Fibroblast of lung (primary cell): ENCODE data around the gene CCDC57. TPM values are rescaled to one million over a fixed set of nuclear protein-coding genes. Genes with fewer than 3 reads are reported as not detected.
"Not testable (repeated sequence)": the region's sequence is repeated elsewhere in the genome, so short reads cannot be mapped to it uniquely, and the experiment has no call there.

Experiments used
- DNase-seq, 2 donors: peaks; one replicate each; pipeline versions ENCODE4 v3.0.0 to v3.0.0-alpha.2; 2010; ENCODE audit warnings: low read depth in 2 of 2
- H2AFZ ChIP-seq: 2 replicates; pipeline ENCODE4 v1.5.1; 2012; ENCODE audit warnings: low read length, control low read depth, inconsistent platforms
- H3K27ac ChIP-seq: 2 replicates; pipeline ENCODE4 v1.5.1; 2011; ENCODE audit warnings: low read length, control low read depth; ENCODE audit not compliant: insufficient read depth
- H3K27me3 ChIP-seq: 2 replicates; pipeline ENCODE4 v1.5.1; 2011; ENCODE audit warnings: mild to moderate bottlenecking, low read length; ENCODE audit not compliant: control insufficient read depth, insufficient read depth
- H3K36me3 ChIP-seq: 2 replicates; pipeline ENCODE4 v1.5.1; 2011; ENCODE audit warnings: low read length; ENCODE audit not compliant: control insufficient read depth, insufficient read depth
- H3K4me1 ChIP-seq: 2 replicates; pipeline ENCODE4 v1.5.1; 2011; ENCODE audit warnings: low read length; ENCODE audit not compliant: control insufficient read depth, insufficient read depth; ENCODE audit errors: extremely low read depth
- H3K4me2 ChIP-seq: 2 replicates; pipeline ENCODE4 v1.5.1; 2011; ENCODE audit warnings: low read length, control low read depth; ENCODE audit not compliant: insufficient read depth; ENCODE audit errors: extremely low read depth
- H3K4me3 ChIP-seq, 4 experiments: fragments of 200-600 bp in 1 of 4; sonication (generic) in 1 of 4; replicated peaks in 1 of 4; 2 replicates each; pipeline ENCODE4 v1.5.1; 2011 to 2016; ENCODE audit warnings: low read length in 4 of 4, low read depth in 3 of 4, mild to moderate bottlenecking in 3 of 4, control low read depth in 2 of 4, inconsistent platforms in 1 of 4, mixed read lengths in 1 of 4; ENCODE audit not compliant: insufficient read depth in 1 of 4; ENCODE audit errors: control extremely low read depth in 1 of 4
- H3K79me2 ChIP-seq: 2 replicates; pipeline ENCODE4 v1.5.1; 2012; ENCODE audit warnings: mild to moderate bottlenecking, low read length, inconsistent platforms; ENCODE audit not compliant: control insufficient read depth, insufficient read depth
- H3K9ac ChIP-seq: 2 replicates; pipeline ENCODE4 v1.5.1; 2011; ENCODE audit warnings: mild to moderate bottlenecking, low read length, control low read depth; ENCODE audit not compliant: insufficient read depth
- H3K9me3 ChIP-seq: 2 replicates; pipeline ENCODE4 v1.5.1; 2012; ENCODE audit warnings: low read depth, low read length; ENCODE audit not compliant: control insufficient read depth, insufficient read depth
- H4K20me1 ChIP-seq: 2 replicates; pipeline ENCODE4 v1.5.1; 2011; ENCODE audit warnings: low read length; ENCODE audit not compliant: control insufficient read depth, insufficient read depth; ENCODE audit errors: extremely low read depth
- CTCF ChIP-seq, 2 donors: IDR thresholded peaks in 1 of 2; conservative IDR thresholded peaks in 1 of 2; 1 replicate in 1 of 2; 2 replicates in 1 of 2; pipeline ENCODE4 v1.5.1; 2011 to 2012; ENCODE audit warnings: low read length in 2 of 2, control low read depth in 1 of 2, inconsistent platforms in 1 of 2, low read depth in 1 of 2, mild to moderate bottlenecking in 1 of 2
- EZH2 ChIP-seq: IDR thresholded peaks from 2 replicates; pipeline ENCODE4 v1.5.1; 2012; ENCODE audit warnings: low read length, control low read depth, mild to moderate bottlenecking; ENCODE audit errors: missing control alignments
- polyA plus RNA-seq, 2 donors: library from polyadenylated mRNA; depleted of rRNA in 1 of 2; stranded (reverse) in 1 of 2; unstranded in 1 of 2; fragments of >200 nt; gene quantifications; 2 replicates each; pipeline ENCODE4 v1.2.1, GENCODE V29; 2011 to 2012; ENCODE audit warnings: missing spikeins in 1 of 2
- total RNA-seq: library from RNA; depleted of rRNA; stranded (reverse); fragments of >200 nt; gene quantifications from 2 replicates; pipeline ENCODE4 v1.2.1, GENCODE V29; 2014

CCDC57 gene
- total and polyA plus RNA-seq, 2 donors (not counting 1 experiment from before 2014, with no cell fraction given): 7.1 to 10.1 TPM

- TF ChIP-seq CTCF (conservative IDR thresholded peaks at IDR 0.05 in 1 of 2, IDR thresholded peaks at IDR 0.05 in 1 of 2; ENCODE audit: low read depth in 1 of 2, low read length in 2 of 2) (no peak), EZH2 (no peak)
- no peaks in the 10 kb centered on the region for H3K79me2 ChIP-seq
Measured at GRCh38 chr17:82177276-82177675, 35.4 kb downstream of the CCDC57 start.

DNA sequence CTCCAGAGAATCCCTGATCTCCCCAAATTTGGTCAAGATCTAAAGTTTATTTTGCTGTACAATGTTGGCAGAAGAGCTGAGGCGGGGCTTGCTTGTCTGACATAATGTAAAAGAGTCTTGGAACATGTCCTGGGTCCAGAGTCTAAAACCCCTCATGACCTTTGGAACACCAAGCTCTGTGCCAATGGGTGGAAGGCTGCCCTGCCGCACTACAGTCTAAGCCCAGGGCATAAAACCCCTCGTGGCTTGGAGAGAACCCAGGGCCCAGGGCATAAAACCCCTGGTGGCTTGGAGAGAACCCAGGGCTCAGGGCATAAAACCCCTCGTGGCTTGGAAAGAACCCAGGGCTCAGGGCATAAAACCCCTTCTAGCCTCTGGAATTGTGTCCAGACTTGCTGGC, 36.7 kb downstream of the CCDC57 start:
- Histone ChIP-seq H3K4me3 (no peak overlapping the region), H3K4me2 (no peak overlapping the region), H4K20me1 (no peaks in the 10 kb centered on the region), H3K4me1 (no peaks in the 10 kb centered on the region), H3K36me3 (peaks cover 3% of the 10 kb centered on the region), H3K9me3 (no peaks in the 10 kb centered on the region), H3K79me2 (no peaks in the 10 kb centered on the region), H2AFZ (no peak overlapping the region), H3K9ac (no peak overlapping the region), H3K27me3 (no peaks in the 10 kb centered on the region), H3K27ac (no peak overlapping the region)
- TF ChIP-seq CTCF (conservative IDR thresholded peaks at IDR 0.05 in 1 of 2, IDR thresholded peaks at IDR 0.05 in 1 of 2; ENCODE audit: low read depth in 1 of 2, low read length in 2 of 2) (no peak), EZH2 (no peak)
- no peak for DNase-seq

More at GRCh38 chr17:82177276-82177675, 35.4 kb downstream of the CCDC57 start:
- DNase-seq: no peak
- Histone ChIP-seq H2AFZ (no peak overlapping the region), H3K9ac (no peak overlapping the region), H3K27me3 (no peaks in the 10 kb centered on the region), H3K9me3 (no peaks in the 10 kb centered on the region), H3K4me2 (no peak overlapping the region), H3K27ac (no peak overlapping the region), H4K20me1 (no peaks in the 10 kb centered on the region), H3K4me1 (no peaks in the 10 kb centered on the region), H3K36me3 (no peaks in the 10 kb centered on the region), H3K4me3 (no peak overlapping the region)

GRCh38 chr17:82175201-82175600, 37.4 kb downstream of the CCDC57 start:
- peaks cover 3% of the 10 kb centered on the region for H3K36me3 ChIP-seq
- no peak overlapping the region for H3K27ac ChIP-seq
- no peak overlapping the region for H3K9ac ChIP-seq
- no peak for DNase-seq
- no peaks in the 10 kb centered on the region for H4K20me1 ChIP-seq
- no peaks in the 10 kb centered on the region for H3K27me3 ChIP-seq
- no peak overlapping the region for H3K4me3 ChIP-seq
- H3K4me2 ChIP-seq: no peak overlapping the region
- no peaks in the 10 kb centered on the region for H3K4me1 ChIP-seq
- TF ChIP-seq CTCF (conservative IDR thresholded peaks at IDR 0.05 in 1 of 2, IDR thresholded peaks at IDR 0.05 in 1 of 2; ENCODE audit: low read depth in 1 of 2, low read length in 2 of 2) (no peak), EZH2 (no peak)
- no peaks in the 10 kb centered on the region for H3K79me2 ChIP-seq
- no peak overlapping the region for H2AFZ ChIP-seq
- no peaks in the 10 kb centered on the region for H3K9me3 ChIP-seq

- H3K27ac ChIP-seq, H3K4me1 ChIP-seq, H3K36me3 ChIP-seq, H3K9me3 ChIP-seq, H4K20me1 ChIP-seq, H3K27me3 ChIP-seq, H2AFZ ChIP-seq, H3K4me2 ChIP-seq, H3K79me2 ChIP-seq, H3K9ac ChIP-seq, DNase-seq, H3K4me3 ChIP-seq: not testable (repeated sequence)
Measured at GRCh38 chr17:82174042-82174857, 38.4 kb downstream of the CCDC57 start.
